Measurements from ENCODE around the gene NRG3.

NRG3 gene

DNA sequence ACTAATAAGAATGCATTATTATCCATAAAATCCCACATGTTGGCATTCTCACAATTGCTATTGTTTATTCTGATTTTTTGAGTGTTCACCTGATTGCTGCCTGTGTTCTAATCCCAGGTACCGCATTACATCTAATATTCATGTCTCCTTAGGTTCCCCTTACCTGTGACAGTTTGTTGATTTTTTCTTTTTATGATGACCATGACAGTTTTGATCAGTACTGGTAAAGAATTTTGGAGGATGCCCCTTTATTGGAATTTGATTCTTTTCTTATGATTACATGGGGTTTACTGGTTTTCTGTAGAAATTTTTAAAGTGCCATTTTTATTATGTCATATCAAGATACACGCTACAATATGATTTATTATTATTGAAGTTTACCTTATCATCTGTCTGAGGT, 1091.1 kb downstream of the NRG3 start:
- ATAC-seq: no peak
- TF ChIP-seq RARB (CRISPR knock-in tag; IDR thresholded peaks at IDR 0.05): no peak
- TF ChIP-seq BACH2 (CRISPR knock-in tag; IDR thresholded peaks at IDR 0.05; ENCODE audit: borderline replicate concordance): no peak
- TF ChIP-seq TCF4 (CRISPR knock-in tag; IDR thresholded peaks at IDR 0.05; ENCODE audit: borderline replicate concordance): no peak
- TF ChIP-seq ARNTL (CRISPR knock-in tag; IDR thresholded peaks at IDR 0.05; ENCODE audit: borderline replicate concordance, low read depth): no peak
- no peak for TF ChIP-seq ZNF8 (CRISPR knock-in tag; IDR thresholded peaks at IDR 0.05)
- TF ChIP-seq, protein P1, sequence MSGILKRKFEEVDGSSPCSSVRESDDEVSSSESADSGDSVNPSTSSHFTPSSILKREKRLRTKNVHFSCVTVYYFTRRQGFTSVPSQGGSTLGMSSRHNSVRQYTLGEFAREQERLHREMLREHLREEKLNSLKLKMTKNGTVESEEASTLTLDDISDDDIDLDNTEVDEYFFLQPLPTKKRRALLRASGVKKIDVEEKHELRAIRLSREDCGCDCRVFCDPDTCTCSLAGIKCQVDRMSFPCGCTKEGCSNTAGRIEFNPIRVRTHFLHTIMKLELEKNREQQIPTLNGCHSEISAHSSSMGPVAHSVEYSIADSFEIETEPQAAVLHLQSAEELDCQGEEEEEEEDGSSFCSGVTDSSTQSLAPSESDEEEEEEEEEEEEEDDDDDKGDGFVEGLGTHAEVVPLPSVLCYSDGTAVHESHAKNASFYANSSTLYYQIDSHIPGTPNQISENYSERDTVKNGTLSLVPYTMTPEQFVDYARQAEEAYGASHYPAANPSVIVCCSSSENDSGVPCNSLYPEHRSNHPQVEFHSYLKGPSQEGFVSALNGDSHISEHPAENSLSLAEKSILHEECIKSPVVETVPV (CRISPR knock-in tag; IDR thresholded peaks at IDR 0.05): no peak
- no peak for TF ChIP-seq OSR1 (CRISPR knock-in tag; IDR thresholded peaks at IDR 0.05)
- no peak for TF ChIP-seq CSDC2 (CRISPR knock-in tag; IDR thresholded peaks at IDR 0.05)
- no peak for TF ChIP-seq PPARA (CRISPR knock-in tag; IDR thresholded peaks at IDR 0.05; ENCODE audit: borderline replicate concordance)
- no peak for TF ChIP-seq ZC3H10 (CRISPR knock-in tag; IDR thresholded peaks at IDR 0.05)
- TF ChIP-seq ZNF70 (CRISPR knock-in tag; IDR thresholded peaks at IDR 0.05): no peak
- no peak for TF ChIP-seq SNAI2 (CRISPR knock-in tag; IDR thresholded peaks at IDR 0.05)
- TF ChIP-seq, protein P2, sequence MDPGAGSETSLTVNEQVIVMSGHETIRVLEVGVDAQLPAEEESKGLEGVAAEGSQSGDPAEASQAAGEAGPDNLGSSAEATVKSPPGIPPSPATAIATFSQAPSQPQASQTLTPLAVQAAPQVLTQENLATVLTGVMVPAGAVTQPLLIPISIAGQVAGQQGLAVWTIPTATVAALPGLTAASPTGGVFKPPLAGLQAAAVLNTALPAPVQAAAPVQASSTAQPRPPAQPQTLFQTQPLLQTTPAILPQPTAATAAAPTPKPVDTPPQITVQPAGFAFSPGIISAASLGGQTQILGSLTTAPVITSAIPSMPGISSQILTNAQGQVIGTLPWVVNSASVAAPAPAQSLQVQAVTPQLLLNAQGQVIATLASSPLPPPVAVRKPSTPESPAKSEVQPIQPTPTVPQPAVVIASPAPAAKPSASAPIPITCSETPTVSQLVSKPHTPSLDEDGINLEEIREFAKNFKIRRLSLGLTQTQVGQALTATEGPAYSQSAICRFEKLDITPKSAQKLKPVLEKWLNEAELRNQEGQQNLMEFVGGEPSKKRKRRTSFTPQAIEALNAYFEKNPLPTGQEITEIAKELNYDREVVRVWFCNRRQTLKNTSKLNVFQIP (CRISPR knock-in tag; IDR thresholded peaks at IDR 0.05; ENCODE audit: borderline replicate concordance, low read depth): no peak
- no peak for TF ChIP-seq ESRRG (CRISPR knock-in tag; IDR thresholded peaks at IDR 0.05)
- TF ChIP-seq ZFP30 (CRISPR knock-in tag; IDR thresholded peaks at IDR 0.05): no peak
- TF ChIP-seq, protein P3, sequence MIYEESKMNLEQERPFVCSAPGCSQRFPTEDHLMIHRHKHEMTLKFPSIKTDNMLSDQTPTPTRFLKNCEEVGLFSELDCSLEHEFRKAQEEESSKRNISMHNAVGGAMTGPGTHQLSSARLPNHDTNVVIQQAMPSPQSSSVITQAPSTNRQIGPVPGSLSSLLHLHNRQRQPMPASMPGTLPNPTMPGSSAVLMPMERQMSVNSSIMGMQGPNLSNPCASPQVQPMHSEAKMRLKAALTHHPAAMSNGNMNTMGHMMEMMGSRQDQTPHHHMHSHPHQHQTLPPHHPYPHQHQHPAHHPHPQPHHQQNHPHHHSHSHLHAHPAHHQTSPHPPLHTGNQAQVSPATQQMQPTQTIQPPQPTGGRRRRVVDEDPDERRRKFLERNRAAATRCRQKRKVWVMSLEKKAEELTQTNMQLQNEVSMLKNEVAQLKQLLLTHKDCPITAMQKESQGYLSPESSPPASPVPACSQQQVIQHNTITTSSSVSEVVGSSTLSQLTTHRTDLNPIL (CRISPR knock-in tag; IDR thresholded peaks at IDR 0.05; ENCODE audit: low read depth): no peak
- TF ChIP-seq ZNF565 (CRISPR knock-in tag; conservative IDR thresholded peaks at IDR 0.05; ENCODE audit: low read depth): no peak
- no peak for TF ChIP-seq GLIS3 (CRISPR knock-in tag; IDR thresholded peaks at IDR 0.05)
- TF ChIP-seq, protein P4, sequence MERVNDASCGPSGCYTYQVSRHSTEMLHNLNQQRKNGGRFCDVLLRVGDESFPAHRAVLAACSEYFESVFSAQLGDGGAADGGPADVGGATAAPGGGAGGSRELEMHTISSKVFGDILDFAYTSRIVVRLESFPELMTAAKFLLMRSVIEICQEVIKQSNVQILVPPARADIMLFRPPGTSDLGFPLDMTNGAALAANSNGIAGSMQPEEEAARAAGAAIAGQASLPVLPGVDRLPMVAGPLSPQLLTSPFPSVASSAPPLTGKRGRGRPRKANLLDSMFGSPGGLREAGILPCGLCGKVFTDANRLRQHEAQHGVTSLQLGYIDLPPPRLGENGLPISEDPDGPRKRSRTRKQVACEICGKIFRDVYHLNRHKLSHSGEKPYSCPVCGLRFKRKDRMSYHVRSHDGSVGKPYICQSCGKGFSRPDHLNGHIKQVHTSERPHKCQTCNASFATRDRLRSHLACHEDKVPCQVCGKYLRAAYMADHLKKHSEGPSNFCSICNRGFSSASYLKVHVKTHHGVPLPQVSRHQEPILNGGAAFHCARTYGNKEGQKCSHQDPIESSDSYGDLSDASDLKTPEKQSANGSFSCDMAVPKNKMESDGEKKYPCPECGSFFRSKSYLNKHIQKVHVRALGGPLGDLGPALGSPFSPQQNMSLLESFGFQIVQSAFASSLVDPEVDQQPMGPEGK (CRISPR knock-in tag; IDR thresholded peaks at IDR 0.05; ENCODE audit: borderline replicate concordance): no peak
- TF ChIP-seq TOX (CRISPR knock-in tag; IDR thresholded peaks at IDR 0.05; ENCODE audit: borderline replicate concordance): no peak

DNA sequence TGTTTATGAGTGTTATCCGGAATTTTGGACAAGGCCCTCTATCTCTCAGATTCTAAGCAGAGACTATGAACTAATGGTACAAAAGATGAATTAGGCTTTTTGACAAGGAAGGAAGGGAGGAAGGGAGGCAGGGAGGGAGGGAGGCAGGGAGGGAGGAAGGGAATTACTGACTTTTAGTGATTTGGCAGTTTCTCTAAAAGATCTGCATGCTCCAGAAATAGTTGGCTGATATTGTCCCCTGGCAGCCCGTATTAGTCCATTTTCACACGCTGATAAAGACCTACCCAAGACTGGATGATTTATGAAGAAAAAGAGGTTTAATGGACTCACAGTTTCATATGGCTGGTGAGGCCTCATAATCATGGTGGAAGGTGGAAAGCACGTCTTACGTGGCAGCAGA, 1093.5 kb downstream of the NRG3 start:
- ATAC-seq: no peak
- TF ChIP-seq ARNTL (CRISPR knock-in tag; IDR thresholded peaks at IDR 0.05; ENCODE audit: borderline replicate concordance, low read depth): no peak
- TF ChIP-seq ZNF70 (CRISPR knock-in tag; IDR thresholded peaks at IDR 0.05): no peak
- TF ChIP-seq, protein P4 (CRISPR knock-in tag; IDR thresholded peaks at IDR 0.05; ENCODE audit: borderline replicate concordance): no peak
- TF ChIP-seq, protein P1 (CRISPR knock-in tag; IDR thresholded peaks at IDR 0.05): no peak
- TF ChIP-seq, protein P5, sequence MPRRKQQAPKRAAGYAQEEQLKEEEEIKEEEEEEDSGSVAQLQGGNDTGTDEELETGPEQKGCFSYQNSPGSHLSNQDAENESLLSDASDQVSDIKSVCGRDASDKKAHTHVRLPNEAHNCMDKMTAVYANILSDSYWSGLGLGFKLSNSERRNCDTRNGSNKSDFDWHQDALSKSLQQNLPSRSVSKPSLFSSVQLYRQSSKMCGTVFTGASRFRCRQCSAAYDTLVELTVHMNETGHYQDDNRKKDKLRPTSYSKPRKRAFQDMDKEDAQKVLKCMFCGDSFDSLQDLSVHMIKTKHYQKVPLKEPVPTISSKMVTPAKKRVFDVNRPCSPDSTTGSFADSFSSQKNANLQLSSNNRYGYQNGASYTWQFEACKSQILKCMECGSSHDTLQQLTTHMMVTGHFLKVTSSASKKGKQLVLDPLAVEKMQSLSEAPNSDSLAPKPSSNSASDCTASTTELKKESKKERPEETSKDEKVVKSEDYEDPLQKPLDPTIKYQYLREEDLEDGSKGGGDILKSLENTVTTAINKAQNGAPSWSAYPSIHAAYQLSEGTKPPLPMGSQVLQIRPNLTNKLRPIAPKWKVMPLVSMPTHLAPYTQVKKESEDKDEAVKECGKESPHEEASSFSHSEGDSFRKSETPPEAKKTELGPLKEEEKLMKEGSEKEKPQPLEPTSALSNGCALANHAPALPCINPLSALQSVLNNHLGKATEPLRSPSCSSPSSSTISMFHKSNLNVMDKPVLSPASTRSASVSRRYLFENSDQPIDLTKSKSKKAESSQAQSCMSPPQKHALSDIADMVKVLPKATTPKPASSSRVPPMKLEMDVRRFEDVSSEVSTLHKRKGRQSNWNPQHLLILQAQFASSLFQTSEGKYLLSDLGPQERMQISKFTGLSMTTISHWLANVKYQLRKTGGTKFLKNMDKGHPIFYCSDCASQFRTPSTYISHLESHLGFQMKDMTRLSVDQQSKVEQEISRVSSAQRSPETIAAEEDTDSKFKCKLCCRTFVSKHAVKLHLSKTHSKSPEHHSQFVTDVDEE (CRISPR knock-in tag; IDR thresholded peaks at IDR 0.05): no peak
- TF ChIP-seq, protein P3 (CRISPR knock-in tag; IDR thresholded peaks at IDR 0.05; ENCODE audit: low read depth): no peak
- no peak for TF ChIP-seq ZC3H10 (CRISPR knock-in tag; IDR thresholded peaks at IDR 0.05)
- no peak for TF ChIP-seq ZNF8 (CRISPR knock-in tag; IDR thresholded peaks at IDR 0.05)
- TF ChIP-seq OSR1 (CRISPR knock-in tag; IDR thresholded peaks at IDR 0.05): no peak
- no peak for TF ChIP-seq ESRRG (CRISPR knock-in tag; IDR thresholded peaks at IDR 0.05)
- no peak for TF ChIP-seq ZFP30 (CRISPR knock-in tag; IDR thresholded peaks at IDR 0.05)
- TF ChIP-seq SNAI2 (CRISPR knock-in tag; IDR thresholded peaks at IDR 0.05): no peak
- no peak for TF ChIP-seq PPARA (CRISPR knock-in tag; IDR thresholded peaks at IDR 0.05; ENCODE audit: borderline replicate concordance)
- no peak for TF ChIP-seq ISL1 (CRISPR knock-in tag; IDR thresholded peaks at IDR 0.05)
- no peak for TF ChIP-seq RARB (CRISPR knock-in tag; IDR thresholded peaks at IDR 0.05)
- no peak for TF ChIP-seq TCF4 (CRISPR knock-in tag; IDR thresholded peaks at IDR 0.05; ENCODE audit: borderline replicate concordance)
- TF ChIP-seq GLIS3 (CRISPR knock-in tag; IDR thresholded peaks at IDR 0.05): no peak
- no peak for TF ChIP-seq ZNF565 (CRISPR knock-in tag; conservative IDR thresholded peaks at IDR 0.05; ENCODE audit: low read depth)
